Stimulated activated CD8-positive, alpha-beta memory T cell treated with anti-CD3 and anti-CD28 coated beads, Interleukin-15, amount 100 ng/mL, for 48 hours (primary cell): ENCODE results near the gene POU6F2.

Source experiments
- DNase-seq, 2 donors: peaks; one replicate each; pipeline ENCODE4 v3.0.0-alpha.2; 2020; ENCODE audit warnings: low read depth in 2 of 2

POU6F2 gene

GRCh38 chr7:39432807-39433416 lies 455.2 kb downstream of the POU6F2 start:
- no peak for DNase-seq

GRCh38 chr7:39433550-39433949 lies 455.8 kb downstream of the POU6F2 start:
- DNase-seq: no peak

- no peak for DNase-seq
These were observed 456.3 kb downstream of the POU6F2 start for GRCh38 chr7:39434012-39434411.

- DNase-seq: no peak
These were observed 468.8 kb downstream of the POU6F2 start for GRCh38 chr7:39446546-39446945.

- DNase-seq: no peak
These were observed 474.2 kb downstream of the POU6F2 start for GRCh38 chr7:39451901-39452300.

- DNase-seq: peak; percentile 6 to 10
These were observed 476.1 kb downstream of the POU6F2 start for GRCh38 chr7:39453743-39454355.

GRCh38 chr7:39458061-39458745 lies 480.5 kb downstream of the POU6F2 start:
- no peak for DNase-seq

- DNase-seq: no peak
These were observed 481.9 kb downstream of the POU6F2 start for GRCh38 chr7:39459636-39460035.

- DNase-seq: no peak
These were observed 482.8 kb downstream of the POU6F2 start for GRCh38 chr7:39460486-39460885.

GRCh38 chr7:39461263-39461820 lies 483.6 kb downstream of the POU6F2 start:
- DNase-seq: no peak

- no peak for DNase-seq
These were observed 485.5 kb downstream of the POU6F2 start for GRCh38 chr7:39463252-39463651.

- no peak for DNase-seq
These were observed 486.8 kb downstream of the POU6F2 start for GRCh38 chr7:39464350-39465054.

GRCh38 chr7:39465055-39465929 lies 487.6 kb downstream of the POU6F2 start:
- DNase-seq: peak in 1 of 2 donors; percentile 19

GRCh38 chr7:39468261-39468660 lies 490.6 kb downstream of the POU6F2 start:
- DNase-seq: no peak

GRCh38 chr7:39468808-39469374 lies 491.2 kb downstream of the POU6F2 start:
- no peak for DNase-seq

- no peak for DNase-seq
These were observed 503.2 kb downstream of the POU6F2 start for GRCh38 chr7:39480901-39481300.

- DNase-seq: no peak
These were observed 511.0 kb downstream of the POU6F2 start for GRCh38 chr7:39488467-39489393.

- no peak for DNase-seq
These were observed 512.6 kb downstream of the POU6F2 start for GRCh38 chr7:39490296-39490695.

- no peak for DNase-seq
These were observed 516.2 kb downstream of the POU6F2 start for GRCh38 chr7:39493934-39494333.

GRCh38 chr7:39501358-39501757 lies 523.6 kb downstream of the POU6F2 start:
- DNase-seq: no peak
